GM15510 (cell line): ENCODE data around the gene ZNF521.

Experiments
- POLR2A ChIP-seq: IDR thresholded peaks from 3 replicates; pipeline ENCODE4 v1.6.1; 2011; ENCODE audit warnings: borderline replicate concordance; ENCODE audit not compliant: insufficient read length; ENCODE audit errors: extremely low read depth

Gene ZNF521

GRCh38 chr18:25044694-25045093 is 307.3 kb downstream of the ZNF521 start:
- TF ChIP-seq POLR2A = no peak

- no peak for TF ChIP-seq POLR2A
Measured at GRCh38 chr18:25043104-25043503, 308.9 kb downstream of the ZNF521 start.

GRCh38 chr18:25042641-25043051 is 309.3 kb downstream of the ZNF521 start:
- TF ChIP-seq POLR2A = no peak

GRCh38 chr18:25039781-25040180 is 312.2 kb downstream of the ZNF521 start:
- no peak for TF ChIP-seq POLR2A

GRCh38 chr18:25038261-25038660 is 313.7 kb downstream of the ZNF521 start:
- TF ChIP-seq POLR2A = no peak

- no peak for TF ChIP-seq POLR2A
Measured at GRCh38 chr18:25033747-25034471, 318.1 kb downstream of the ZNF521 start.

GRCh38 chr18:25029802-25030201 is 322.2 kb downstream of the ZNF521 start:
- no peak for TF ChIP-seq POLR2A

- no peak for TF ChIP-seq POLR2A
Measured at GRCh38 chr18:25019931-25020330, 332.0 kb downstream of the ZNF521 start.

GRCh38 chr18:25019086-25019860 is 332.7 kb downstream of the ZNF521 start:
- TF ChIP-seq POLR2A = no peak

- no peak for TF ChIP-seq POLR2A
Measured at GRCh38 chr18:25016666-25017065, 335.3 kb downstream of the ZNF521 start.

GRCh38 chr18:25016181-25016580 is 335.8 kb downstream of the ZNF521 start:
- TF ChIP-seq POLR2A = no peak
